ENCODE results near the gene WNT6. TPM values are rescaled to one million over a fixed set of nuclear protein-coding genes. Genes with fewer than 3 reads are reported as not detected.

Gene WNT6
- total and polyA plus RNA-seq, 2 of the 8 experiments (the other 6 are each of a cell fraction or from before 2014, with no cell fraction given): not detected

GRCh38 chr2:218859988-218860831 is 605 bp downstream of the WNT6 start:
- H3K4me3 ChIP-seq (ENCODE audit: extremely low read depth in 1 of 4, insufficient read depth in 2 of 4, low read depth in 3 of 4, low read length in 4 of 4): peak overlapping the region in 3 of 4 experiments; percentile 4 to 53 (median 5); a peak in 4 of 8 replicates
- no peak for TF ChIP-seq HDAC6 (IDR thresholded peaks at IDR 0.05; ENCODE audit: low read depth, low read length)
- no peak for TF ChIP-seq BACH1 (IDR thresholded peaks at IDR 0.05; ENCODE audit: low read length)
- TF ChIP-seq EZH2 (IDR thresholded peaks at IDR 0.05; ENCODE audit: low read depth, low read length, severe bottlenecking): peak; percentile 85
- no peak for TF ChIP-seq E2F6 (IDR thresholded peaks at IDR 0.05)
- no peak for TF ChIP-seq CHD2 (IDR thresholded peaks at IDR 0.05; ENCODE audit: low read length)
- TF ChIP-seq SP2 (IDR thresholded peaks at IDR 0.05; ENCODE audit: low read length): no peak
- TF ChIP-seq HDAC2 (IDR thresholded peaks at IDR 0.05; ENCODE audit: borderline replicate concordance in 1 of 2, low read depth in 2 of 2, low read length in 2 of 2): no peak
- TF ChIP-seq SUZ12 (IDR thresholded peaks at IDR 0.05; ENCODE audit: low read length): peak; percentile 95
- no peak for TF ChIP-seq YY1 (IDR thresholded peaks at IDR 0.05; ENCODE audit: low read depth, low read length)
- no peak for TF ChIP-seq SIRT6 (IDR thresholded peaks at IDR 0.05; ENCODE audit: low read length)

More at GRCh38 chr2:218859988-218860831, 605 bp downstream of the WNT6 start:
- Histone ChIP-seq H4K8ac (ENCODE audit: extremely low read depth, insufficient read depth, low read length) (no peak overlapping the region; the same call in 1 of the 2 replicates), H2BK20ac (ENCODE audit: low read length) (no peak overlapping the region), H3K36me3 (ENCODE audit: control insufficient read depth in 2 of 4, insufficient read depth in 4 of 4, low read length in 3 of 4) (peaks cover 0 to 2% (median 0%) of the 10 kb centered on the region in 4 experiments; a peak in 1 of 8 replicates), H3K79me1 (ENCODE audit: low read depth, low read length) (no peaks in the 10 kb centered on the region), H2AK5ac (ENCODE audit: low read depth, low read length) (no peak overlapping the region), H3K4me1 (replicated peaks in 1 of 4; ENCODE audit: control insufficient read depth in 3 of 4, insufficient read depth in 4 of 4, low read length in 3 of 4) (peaks cover 11 to 39% (median 21%) of the 10 kb centered on the region in 4 experiments), H3K23ac (ENCODE audit: insufficient read length) (no peak overlapping the region), H4K20me1 (replicated peaks in 1 of 2; ENCODE audit: control insufficient read depth in 1 of 2, insufficient read depth in 2 of 2, low read length in 2 of 2) (peaks cover 11 to 17% of the 10 kb centered on the region in 2 experiments), H3K23me2 (ENCODE audit: low read depth, low read length) (peaks cover 5% of the 10 kb centered on the region; the same call in 1 of the 2 replicates), H2BK12ac (ENCODE audit: low read depth, low read length) (no peak overlapping the region), H3K27ac (ENCODE audit: low read depth, low read length) (no peak overlapping the region), H2BK15ac (ENCODE audit: low read length) (peak overlapping the region; percentile 40; the same call in 1 of the 2 replicates), H3K4ac (replicated peaks; ENCODE audit: insufficient read length, low read depth, low read length) (no peak overlapping the region), H3K27me3 (replicated peaks in 1 of 4; ENCODE audit: control insufficient read depth in 3 of 4, extremely low read depth in 1 of 4, insufficient read depth in 3 of 4, low read length in 3 of 4) (peaks cover 75 to 98% (median 95%) of the 10 kb centered on the region in 4 experiments), H4K91ac (replicated peaks; ENCODE audit: insufficient read length, low read length) (no peak overlapping the region), H2BK5ac (ENCODE audit: low read depth, low read length) (no peak overlapping the region), H4K5ac (ENCODE audit: insufficient read length, low read depth, low read length) (no peak overlapping the region), H2BK120ac (replicated peaks; ENCODE audit: low read depth, low read length) (no peak overlapping the region), H3K9ac (replicated peaks in 1 of 4; ENCODE audit: extremely low read depth in 1 of 4, low read depth in 3 of 4, low read length in 3 of 4) (no peak overlapping the region), H3K18ac (ENCODE audit: extremely low read depth, low read length) (no peak overlapping the region; the same call in 1 of the 2 replicates), H2AFZ (ENCODE audit: low read length) (no peak overlapping the region), H3K4me2 (ENCODE audit: insufficient read depth in 1 of 2, low read depth in 2 of 2, low read length in 2 of 2) (peak overlapping the region; percentile 61 to 72), H3K56ac (replicated peaks; ENCODE audit: insufficient read length, low read depth, low read length) (no peak overlapping the region), H3K9me3 (ENCODE audit: insufficient read depth in 2 of 2, low read depth in 1 of 2, low read length in 1 of 2) (no peaks in the 10 kb centered on the region), H3K14ac (ENCODE audit: insufficient read length) (no peak overlapping the region), H3K79me2 (ENCODE audit: control insufficient read depth in 1 of 2, insufficient read depth in 2 of 2, low read length in 2 of 2) (no peaks in the 10 kb centered on the region)
- 9% methylated on average over 42 of the region's 47 CpGs; no CpG with 5 or more reads in 1 of the 2 experiments for WGBS, 2 experiments (ENCODE audit: extremely low coverage in 1 of 2, insufficient coverage in 1 of 2, insufficient read length in 1 of 2, insufficient replicate concordance in 2 of 2, low coverage in 1 of 2, low lambda C conversion rate in 2 of 2, missing lambda C conversion rate in 1 of 2)
- ChIA-PET POLR2A (ENCODE audit: partially characterized antibody) (interaction anchor here (1.3 to 2.1 kb wide), 4 partner anchors 12 to 20 kb away, joined by 3 to 4 read pairs (median 3); no protein-coding TSS in a partner anchor), CTCF (ENCODE audit: partially characterized antibody) (interaction anchor here (0.8 to 7.4 kb wide), 12 partner anchors 8 to 635 kb away, joined by 3 to 83 read pairs (median 4); no protein-coding TSS in a partner anchor)
- no peak for FAIRE-seq
- DNase-seq (ENCODE audit: low read depth in 1 of 2, low spot score in 2 of 2): peak in 1 of 2 experiments; percentile 62
